Stimulated activated CD8-positive, alpha-beta memory T cell treated with anti-CD3 and anti-CD28 coated beads, Interleukin-7, amount 100 ng/mL, for 1 hour (primary cell): ENCODE data around the gene ATRIP.
"Not testable (repeated sequence)": the region's sequence is repeated elsewhere in the genome, so short reads cannot be mapped to it uniquely, and the experiment has no call there.

ENCODE experiments used
- DNase-seq, 2 donors: peaks; one replicate each; pipeline ENCODE4 v3.0.0-alpha.2; 2020; ENCODE audit warnings: low read depth in 2 of 2

ATRIP gene

DNA sequence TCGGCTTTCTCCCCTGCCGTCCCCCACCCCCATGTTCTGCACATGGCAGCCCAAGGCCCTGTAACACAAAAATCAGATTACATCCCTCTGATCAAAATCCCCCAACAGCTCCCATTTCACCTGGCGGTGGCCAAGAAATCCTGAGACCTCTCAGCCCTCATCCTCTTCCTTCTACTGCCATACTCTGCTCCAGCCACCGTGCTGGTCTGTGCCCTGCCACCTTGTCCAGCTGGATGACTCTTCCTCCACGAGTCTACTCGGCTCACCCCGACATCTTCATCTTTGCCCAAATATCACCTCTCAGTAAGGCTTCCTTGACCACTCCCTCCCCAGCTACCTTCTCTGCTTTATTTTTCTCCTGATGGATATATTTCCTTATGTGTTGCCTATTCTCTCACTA, 9.7 kb upstream of the ATRIP start:
- DNase-seq, result no peak

DNA sequence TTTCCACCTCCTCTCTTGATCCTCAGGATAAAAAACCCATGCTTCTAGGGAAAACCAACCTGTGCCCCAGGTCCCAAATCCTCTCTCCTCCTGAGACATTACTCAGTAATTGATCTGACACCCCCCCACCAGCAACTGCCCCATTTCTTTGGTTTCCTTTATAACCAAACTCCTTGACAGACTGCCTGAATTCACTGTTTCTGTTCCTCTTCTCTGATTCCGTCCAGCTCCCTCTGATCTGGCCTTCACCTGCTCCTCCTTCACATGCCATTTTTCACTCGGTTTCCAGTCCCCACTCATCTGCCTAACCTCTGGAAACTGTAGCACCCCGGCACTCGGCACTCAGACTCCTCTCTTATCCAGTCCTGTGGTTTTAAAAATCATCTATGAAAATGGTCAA, 8.7 kb upstream of the ATRIP start:
- no peak for DNase-seq

GRCh38 chr3:48439820-48440589, 6.5 kb upstream of the ATRIP start, which contains the start of the genes CCDC51 and TMA7:
CCDC51 (minus strand) TSS chr3:48440119; CDS start chr3:48435128, 4,991 bp downstream.
TMA7 (plus strand) TSS chr3:48440257; CDS start chr3:48440297, 40 bp downstream.
- peak; percentile 96 to 97 for DNase-seq

DNA sequence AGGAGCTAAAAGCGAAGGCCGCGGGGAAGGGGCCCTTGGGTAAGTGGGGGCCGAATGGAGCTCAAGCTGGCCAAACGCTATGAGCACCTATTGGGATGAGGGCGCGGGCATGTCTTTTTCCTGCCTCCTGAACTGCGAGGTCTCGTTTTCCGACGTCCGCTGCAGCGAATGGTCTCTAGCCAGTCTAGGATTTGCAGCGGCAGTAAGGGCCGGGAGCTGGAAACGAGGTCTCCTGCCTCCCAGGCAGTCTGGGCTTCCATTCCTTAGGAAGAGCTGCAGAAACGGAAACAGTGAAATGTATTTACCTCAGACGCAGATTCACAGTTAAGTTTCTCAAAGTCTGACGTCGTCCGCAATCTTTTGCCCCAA, 6.0 kb upstream of the ATRIP start:
- DNase-seq, result no peak

DNA sequence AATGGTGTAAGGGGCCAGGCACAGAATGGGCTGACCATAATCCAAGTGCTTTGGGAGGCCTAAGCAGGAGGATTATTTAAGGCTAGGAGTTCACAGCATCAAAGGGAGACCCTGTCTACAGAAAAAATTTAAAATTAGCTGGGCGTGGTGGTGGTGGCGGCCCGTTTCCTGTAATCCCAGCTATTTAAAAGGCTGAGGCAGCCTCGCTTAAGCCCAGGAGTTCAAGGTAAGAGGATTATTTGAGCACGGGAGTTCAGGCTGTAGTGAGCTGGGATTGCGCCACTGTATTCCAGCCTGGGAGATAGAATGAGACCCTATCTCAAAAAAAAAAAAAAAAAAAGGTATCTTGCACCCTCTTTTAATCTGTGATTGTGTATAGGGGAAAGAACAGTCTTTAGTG, 4.6 kb upstream of the ATRIP start:
- DNase-seq, result no peak

GRCh38 chr3:48445277-48445882, 1.2 kb upstream of the ATRIP start:
- DNase-seq, result no peak

- no peak for DNase-seq
Measured at GRCh38 chr3:48446043-48446424, 503 bp upstream of the ATRIP start.

- no peak for DNase-seq
Measured at GRCh38 chr3:48451270-48451669, 4.7 kb downstream of the ATRIP start.

DNA sequence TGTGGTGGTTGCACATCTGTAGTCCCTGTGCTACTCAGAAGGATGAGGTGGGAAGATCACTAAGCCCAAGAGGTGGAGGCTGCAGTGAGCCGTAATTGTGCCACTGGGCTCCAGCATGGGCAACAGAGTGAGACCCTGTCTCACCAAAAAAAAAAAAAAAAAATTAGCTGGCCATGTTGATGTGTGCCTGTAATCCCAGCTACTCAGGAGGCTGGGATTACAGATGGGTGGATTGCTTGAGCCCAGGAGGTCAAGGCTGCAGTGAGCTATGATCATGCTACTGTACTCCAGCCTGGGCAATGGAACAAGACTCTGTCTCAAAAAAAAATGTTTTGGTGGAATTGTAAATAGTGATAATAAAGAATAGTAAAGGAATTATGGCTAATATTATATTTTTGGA, 9.9 kb downstream of the ATRIP start:
- DNase-seq, result no peak

DNA sequence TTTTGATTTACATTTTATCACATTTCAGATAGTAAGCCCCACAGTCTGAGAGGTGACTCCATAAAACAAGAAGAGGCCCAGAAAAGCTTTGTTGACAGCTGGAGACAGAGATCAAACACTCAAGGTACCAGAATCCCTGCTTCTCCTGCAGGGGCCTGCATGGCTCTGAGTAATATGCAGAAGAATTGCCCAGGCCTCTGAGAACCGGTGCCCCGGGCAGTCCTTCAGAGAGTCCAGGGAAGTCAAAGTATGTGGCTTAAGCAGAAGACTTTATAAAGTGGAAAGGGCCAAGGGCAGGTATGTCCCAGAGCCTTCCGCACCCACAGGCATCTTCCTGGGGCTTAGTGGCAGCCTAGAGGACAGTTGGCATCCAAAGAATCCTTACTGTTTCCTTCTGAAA, 12.8 kb downstream of the ATRIP start:
- DNase-seq, result no peak

DNA sequence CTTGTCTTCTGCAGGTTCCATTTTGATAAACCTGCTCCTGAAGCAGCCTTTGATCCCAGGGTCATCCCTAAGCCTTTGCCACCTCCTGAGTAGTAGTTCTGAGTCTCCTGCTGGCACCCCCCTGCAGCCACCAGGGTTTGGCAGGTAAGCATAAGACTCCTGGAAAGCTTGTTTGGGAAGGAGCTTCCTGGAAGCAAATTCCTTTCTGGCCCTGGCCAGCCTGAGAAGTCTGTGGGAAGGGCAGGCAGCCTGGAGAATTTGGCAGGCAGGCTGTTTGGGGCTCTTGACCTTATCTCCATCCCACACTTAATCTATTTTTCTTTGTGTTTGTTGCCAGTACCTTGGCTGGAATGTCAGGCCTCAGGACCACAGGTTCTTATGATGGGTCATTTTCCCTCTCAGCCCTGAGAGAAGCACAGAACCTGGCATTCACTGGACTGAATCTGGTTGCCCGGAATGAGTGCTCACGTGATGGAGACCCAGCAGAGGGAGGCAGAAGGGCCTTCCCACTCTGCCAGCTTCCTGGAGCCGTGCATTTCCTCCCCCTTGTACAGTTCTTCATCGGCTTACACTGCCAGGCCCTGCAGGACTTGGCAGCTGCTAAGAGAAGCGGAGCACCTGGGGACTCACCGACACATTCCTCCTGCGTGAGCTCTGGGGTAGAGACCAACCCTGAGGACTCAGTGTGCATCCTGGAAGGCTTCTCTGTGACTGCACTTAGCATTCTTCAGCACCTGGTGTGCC, 13.4 kb downstream of the ATRIP start:
- DNase-seq, result no peak

- no peak for DNase-seq
Measured at GRCh38 chr3:48460517-48460902, 14.0 kb downstream of the ATRIP start.

DNA sequence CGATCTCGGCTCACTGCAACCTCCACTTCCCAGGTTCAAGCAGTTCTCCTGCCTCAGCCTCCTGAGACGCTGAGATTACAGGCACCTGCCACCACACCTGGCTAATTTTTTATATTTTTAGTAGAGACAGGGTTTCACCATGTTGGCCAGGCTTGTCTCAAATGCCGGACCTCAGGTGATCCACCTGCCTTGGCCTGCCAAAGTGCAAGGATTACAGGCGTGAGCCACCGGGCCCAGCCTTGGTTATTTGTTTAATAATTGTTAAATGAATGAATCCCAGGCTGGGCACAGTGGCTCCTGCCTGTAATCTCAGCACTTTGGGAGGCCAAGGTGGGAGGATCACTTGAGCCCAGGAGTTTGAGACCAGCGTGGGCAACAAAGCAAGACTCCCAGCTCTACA, 15.2 kb downstream of the ATRIP start:
- DNase-seq, result not testable (repeated sequence)

- no peak for DNase-seq
Measured at GRCh38 chr3:48463703-48464102, 17.2 kb downstream of the ATRIP start.

- DNase-seq, result no peak
Measured at GRCh38 chr3:48464713-48465221, 18.2 kb downstream of the ATRIP start.

- DNase-seq, result no peak
Measured at GRCh38 chr3:48465237-48465530, 18.6 kb downstream of the ATRIP start.

- DNase-seq, result peak; percentile 55 to 56
Measured at GRCh38 chr3:48465531-48466378, 19.2 kb downstream of the ATRIP start.

DNA sequence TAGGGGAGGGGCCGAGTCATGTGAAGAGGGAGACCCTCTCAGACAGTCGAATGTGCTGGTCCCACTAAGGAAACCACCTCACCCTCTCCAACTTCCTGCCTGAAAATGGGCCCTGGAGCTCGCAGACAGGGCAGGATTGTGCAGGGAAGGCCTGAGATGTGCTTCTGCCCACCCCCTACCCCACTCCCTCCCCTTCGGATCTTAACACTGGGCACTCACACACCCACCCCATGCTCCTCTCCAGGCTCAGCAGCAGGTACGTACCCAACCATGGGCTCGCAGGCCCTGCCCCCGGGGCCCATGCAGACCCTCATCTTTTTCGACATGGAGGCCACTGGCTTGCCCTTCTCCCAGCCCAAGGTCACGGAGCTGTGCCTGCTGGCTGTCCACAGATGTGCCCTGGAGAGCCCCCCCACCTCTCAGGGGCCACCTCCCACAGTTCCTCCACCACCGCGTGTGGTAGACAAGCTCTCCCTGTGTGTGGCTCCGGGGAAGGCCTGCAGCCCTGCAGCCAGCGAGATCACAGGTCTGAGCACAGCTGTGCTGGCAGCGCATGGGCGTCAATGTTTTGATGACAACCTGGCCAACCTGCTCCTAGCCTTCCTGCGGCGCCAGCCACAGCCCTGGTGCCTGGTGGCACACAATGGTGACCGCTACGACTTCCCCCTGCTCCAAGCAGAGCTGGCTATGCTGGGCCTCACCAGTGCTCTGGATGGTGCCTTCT, 20.0 kb downstream of the ATRIP start:
- no peak for DNase-seq

- DNase-seq, result no peak
Measured at GRCh38 chr3:48467110-48467454, 20.5 kb downstream of the ATRIP start.

GRCh38 chr3:48467473-48468267, 21.1 kb downstream of the ATRIP start:
- no peak for DNase-seq

DNA sequence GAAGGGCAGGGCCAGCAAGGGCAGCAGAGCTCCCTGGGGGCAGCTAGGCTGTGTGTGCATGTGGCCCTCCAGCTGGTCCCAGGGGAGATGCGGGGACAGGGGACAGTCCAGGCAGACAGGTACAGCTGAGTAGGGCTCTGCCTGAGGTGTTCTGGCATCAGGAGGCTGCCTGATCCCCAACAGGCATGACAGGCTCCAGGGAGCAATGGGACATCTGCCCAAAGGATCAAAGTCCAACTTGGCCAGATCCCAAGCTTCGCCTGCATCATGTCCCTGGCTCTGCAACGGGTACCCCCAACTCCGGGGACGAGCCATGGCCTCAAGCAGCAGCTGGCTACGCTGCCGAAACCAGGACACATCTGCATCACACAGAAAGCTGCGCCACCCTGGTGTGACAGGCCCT, 21.8 kb downstream of the ATRIP start:
- DNase-seq, result no peak
